Ishikawa (cell line): ENCODE data around the gene TTC34.

ENCODE experiments used
- CEBPB ChIP-seq: IDR thresholded peaks from 2 replicates; pipeline ENCODE4 v1.6.1; 2012
- CREB1 ChIP-seq: IDR thresholded peaks from 2 replicates; pipeline ENCODE4 v1.6.1; 2012; ENCODE audit warnings: low read depth
- EGR1 ChIP-seq: IDR thresholded peaks from 2 replicates; pipeline ENCODE4 v1.6.1; 2012
- EP300 ChIP-seq: IDR thresholded peaks from 2 replicates; pipeline ENCODE4 v1.6.1; 2012; ENCODE audit warnings: borderline replicate concordance
- FOXM1 ChIP-seq: IDR thresholded peaks from 2 replicates; pipeline ENCODE4 v1.6.1; 2012; ENCODE audit warnings: low read depth, borderline replicate concordance
- RAD21 ChIP-seq: IDR thresholded peaks from 2 replicates; pipeline ENCODE4 v1.6.1; 2012; ENCODE audit warnings: low read depth
- REST ChIP-seq: IDR thresholded peaks from 2 replicates; pipeline ENCODE4 v1.6.1; 2012; ENCODE audit warnings: low read depth, mild to moderate bottlenecking
- TAF1 ChIP-seq: IDR thresholded peaks from 2 replicates; pipeline ENCODE4 v1.6.1; 2012; ENCODE audit warnings: low read depth, mild to moderate bottlenecking
- TCF12 ChIP-seq: IDR thresholded peaks from 2 replicates; pipeline ENCODE4 v1.6.1; 2012; ENCODE audit warnings: low read depth
- USF1 ChIP-seq: IDR thresholded peaks from 2 replicates; pipeline ENCODE4 v1.6.1; 2012
- YY1 ChIP-seq: IDR thresholded peaks from 2 replicates; pipeline ENCODE4 v1.6.1; 2012; ENCODE audit warnings: low read depth
- TF ChIP-seq, protein P1 (sequence below): IDR thresholded peaks from 2 replicates; pipeline ENCODE4 v1.6.1; 2012

GRCh38 chr1:2784854-2785630 lies 16.5 kb downstream of the TTC34 start:
- TF ChIP-seq USF1 (no peak), FOXM1 (no peak), YY1 (no peak), RAD21 (no peak), EGR1 (no peak), CEBPB (no peak), TCF12 (no peak), CREB1 (no peak), TAF1 (no peak), REST (no peak), EP300 (no peak)
- TF ChIP-seq, protein P1, sequence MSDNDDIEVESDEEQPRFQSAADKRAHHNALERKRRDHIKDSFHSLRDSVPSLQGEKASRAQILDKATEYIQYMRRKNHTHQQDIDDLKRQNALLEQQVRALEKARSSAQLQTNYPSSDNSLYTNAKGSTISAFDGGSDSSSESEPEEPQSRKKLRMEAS: no peak
